Daoy (cell line): ENCODE measurements around the gene C22orf31. TPM values are rescaled to one million over a fixed set of nuclear protein-coding genes. Genes with fewer than 3 reads are reported as not detected.

Experiments used
- DNase-seq: peaks from one replicate; pipeline ENCODE4 v3.0.0-alpha.2; 2015; ENCODE audit warnings: low read depth
- total RNA-seq: library from RNA; depleted of rRNA; stranded (reverse); fragments of >200 nt; shearing (Covaris generic); gene quantifications from 2 replicates; pipeline ENCODE4 v1.2.3, GENCODE V29; 2014; rRNA removed

The C22orf31 gene
- total RNA-seq, 1 experiment from 2014 or later, result not detected

DNA sequence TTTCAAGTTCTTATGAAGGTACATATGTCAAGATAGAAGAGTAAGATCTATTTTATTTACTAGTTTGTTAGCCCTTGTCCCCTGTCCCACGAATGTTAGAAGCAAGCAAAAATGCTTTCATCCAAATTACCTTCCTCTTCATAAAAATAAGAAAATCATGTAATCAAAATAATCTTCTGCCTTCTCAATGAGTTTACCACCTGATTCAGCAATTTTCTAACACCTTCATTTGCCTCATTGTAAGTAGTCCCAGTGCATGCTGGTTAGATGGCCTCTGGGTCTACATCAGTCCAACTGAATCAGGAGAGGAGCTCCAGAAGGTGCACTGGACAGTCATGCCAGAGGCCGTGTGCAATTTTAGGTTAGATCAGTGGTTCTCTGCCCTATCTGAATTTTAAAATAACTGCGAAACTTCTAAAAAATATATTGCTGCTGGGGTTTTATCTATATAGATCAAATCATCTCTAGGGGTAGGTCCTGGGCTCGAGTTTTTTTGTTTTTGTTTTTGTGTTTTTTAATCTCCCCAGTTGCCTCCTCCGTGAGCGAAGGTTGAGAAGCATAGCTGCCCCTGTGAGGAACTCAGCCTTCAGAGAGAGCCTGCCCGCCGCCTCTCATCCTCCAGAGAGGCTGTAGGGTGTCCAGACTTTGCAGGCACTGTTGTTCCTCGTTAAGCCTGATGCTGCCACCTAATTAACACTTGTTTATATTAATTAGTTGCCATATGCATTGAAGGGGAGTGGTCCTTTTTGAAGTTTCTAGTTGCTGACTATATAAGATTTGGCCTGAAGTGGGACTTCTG lies 32.2 kb downstream of the C22orf31 start:
- DNase-seq, result no peak

DNA sequence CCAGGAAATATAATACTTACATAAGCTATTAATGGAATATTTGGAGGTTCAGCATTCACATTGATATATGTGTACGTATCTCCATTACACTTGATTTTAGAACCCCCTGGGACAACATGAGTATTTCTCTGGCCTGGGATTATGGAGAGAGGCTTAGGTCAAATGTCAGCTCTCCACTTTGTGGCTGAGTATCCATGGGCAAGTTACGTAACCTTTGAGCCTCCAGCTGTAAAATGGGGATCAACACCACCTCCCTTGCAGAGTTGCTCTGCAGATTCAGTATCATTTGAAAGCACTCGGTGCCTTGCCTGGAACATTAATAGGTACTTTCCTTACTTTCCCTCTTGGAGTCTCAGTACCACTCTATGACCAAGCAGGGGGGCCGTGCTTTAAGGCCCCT lies 33.2 kb downstream of the C22orf31 start:
- DNase-seq, result no peak

DNA sequence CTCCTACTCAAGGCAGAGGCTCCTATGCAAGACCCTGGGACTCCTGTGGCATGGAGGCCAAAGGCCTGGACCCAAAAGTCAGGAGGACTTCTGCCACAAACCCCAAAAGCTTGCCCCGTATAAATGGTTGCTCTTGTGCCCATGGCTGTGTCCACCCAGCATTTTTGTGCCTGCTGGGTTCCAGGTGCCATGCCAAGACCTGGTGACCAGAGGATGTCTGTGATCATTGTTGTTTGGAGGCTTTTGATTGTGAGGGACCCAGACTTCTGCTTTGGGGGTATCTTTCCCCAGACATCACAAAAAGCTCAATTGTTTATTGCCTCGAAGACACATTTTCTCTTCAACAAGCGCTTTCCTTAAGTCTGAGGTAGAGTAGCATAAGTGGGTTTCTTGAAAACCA lies 35.1 kb downstream of the C22orf31 start:
- no peak for DNase-seq

DNA sequence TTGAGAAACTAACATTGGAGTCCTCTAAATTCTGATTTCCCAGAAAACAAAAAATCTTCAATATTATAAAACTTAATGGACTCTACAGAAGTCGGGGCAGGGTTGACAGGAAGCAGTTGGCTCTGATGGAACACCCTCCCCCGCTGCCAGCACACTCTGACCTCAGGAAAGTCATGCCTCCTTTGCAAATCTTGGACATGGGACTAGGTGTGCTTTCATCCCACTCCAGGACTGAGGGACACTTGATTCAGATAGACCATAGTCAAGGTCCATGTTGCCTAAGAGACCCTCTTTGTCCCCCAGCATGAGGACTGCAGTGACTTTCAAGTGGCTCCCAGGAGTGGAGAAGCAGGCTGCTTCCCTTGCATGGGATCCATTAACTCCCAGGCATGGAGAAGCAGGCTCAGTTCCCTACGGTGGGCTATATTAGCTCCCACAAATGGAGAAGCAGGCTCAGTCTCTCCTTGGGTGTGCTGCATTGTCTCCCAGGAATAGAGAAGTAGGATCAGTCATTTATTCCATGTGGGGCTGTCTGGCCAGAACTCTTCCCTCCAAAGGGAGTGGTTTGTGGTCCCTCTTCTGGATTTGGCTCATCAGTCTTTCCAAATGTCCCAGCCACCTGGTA lies 38.3 kb downstream of the C22orf31 start:
- no peak for DNase-seq

DNA sequence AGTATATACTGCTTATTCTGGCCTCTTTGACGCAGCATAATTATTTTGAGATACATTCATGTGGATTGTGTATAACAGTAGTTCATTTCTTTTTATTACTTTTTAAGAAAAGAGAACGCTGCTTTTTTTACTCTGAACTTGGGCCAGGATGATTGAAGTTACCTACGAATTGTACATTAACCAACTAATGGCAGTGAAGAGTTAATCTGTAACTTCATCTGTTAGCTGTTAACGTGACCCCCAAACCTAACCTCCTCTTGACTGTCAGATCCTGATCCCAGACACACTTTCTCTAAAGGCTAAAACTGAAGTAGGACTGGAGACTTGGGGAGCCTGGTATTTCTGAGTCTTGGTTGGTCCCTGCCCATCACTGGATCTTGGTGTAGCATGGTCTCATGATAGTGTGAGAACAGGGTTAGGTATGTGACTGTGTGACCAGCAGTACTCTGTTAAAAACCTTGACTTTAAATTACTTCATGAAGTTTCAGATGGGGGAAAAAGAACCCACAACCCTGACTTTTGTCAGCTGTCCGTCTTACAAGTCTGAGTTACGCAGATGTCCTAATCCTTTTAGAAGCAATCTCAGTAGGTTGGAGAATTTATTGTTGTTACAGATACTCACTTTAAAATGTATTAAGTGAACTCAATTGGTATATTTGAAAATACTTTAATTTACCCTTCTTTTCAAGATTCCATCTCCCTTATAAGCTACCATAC lies 39.4 kb downstream of the C22orf31 start:
- DNase-seq, result no peak

DNA sequence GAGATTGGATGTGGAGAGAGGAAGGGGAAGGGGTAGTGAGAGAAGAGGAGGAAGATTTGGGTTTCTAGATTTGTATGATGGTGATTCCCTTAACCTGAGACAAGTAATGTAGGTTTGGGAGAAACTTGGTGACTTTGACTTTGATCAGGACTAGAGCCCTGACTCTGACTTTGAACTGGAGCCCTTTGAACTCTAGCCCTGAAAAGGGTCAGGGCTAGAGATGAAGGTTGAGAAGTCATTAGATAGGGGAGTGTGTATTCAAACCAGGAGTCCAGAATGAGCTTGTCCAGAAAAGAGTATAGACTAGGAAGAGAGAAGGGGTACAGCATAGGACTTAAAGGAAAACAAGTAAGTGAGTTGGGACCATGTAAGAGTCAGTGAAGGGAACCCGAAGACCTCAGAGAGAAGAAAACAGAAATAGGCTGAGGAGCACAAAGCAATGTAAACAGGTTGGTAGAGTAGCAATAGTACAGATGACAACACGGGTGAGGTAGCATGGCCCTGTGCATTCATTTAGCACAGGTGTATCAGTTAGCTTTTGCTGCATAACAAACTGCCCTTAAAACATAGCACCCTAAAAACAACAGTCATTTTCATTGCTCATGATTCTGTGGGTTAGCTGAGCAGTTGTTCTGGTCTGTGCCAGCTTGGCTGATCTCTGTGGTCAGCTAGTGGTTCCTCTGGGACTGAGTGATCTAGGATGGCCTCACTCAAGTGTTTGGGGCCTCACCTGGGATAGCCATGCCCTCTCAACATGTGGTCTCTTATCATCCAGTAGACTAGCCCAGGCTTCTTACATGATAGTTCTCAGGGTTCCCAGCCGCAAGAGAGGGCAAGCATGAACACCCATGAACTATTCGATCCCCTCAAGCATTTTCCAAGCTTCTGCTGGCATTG lies 43.1 kb downstream of the C22orf31 start:
- no peak for DNase-seq

DNA sequence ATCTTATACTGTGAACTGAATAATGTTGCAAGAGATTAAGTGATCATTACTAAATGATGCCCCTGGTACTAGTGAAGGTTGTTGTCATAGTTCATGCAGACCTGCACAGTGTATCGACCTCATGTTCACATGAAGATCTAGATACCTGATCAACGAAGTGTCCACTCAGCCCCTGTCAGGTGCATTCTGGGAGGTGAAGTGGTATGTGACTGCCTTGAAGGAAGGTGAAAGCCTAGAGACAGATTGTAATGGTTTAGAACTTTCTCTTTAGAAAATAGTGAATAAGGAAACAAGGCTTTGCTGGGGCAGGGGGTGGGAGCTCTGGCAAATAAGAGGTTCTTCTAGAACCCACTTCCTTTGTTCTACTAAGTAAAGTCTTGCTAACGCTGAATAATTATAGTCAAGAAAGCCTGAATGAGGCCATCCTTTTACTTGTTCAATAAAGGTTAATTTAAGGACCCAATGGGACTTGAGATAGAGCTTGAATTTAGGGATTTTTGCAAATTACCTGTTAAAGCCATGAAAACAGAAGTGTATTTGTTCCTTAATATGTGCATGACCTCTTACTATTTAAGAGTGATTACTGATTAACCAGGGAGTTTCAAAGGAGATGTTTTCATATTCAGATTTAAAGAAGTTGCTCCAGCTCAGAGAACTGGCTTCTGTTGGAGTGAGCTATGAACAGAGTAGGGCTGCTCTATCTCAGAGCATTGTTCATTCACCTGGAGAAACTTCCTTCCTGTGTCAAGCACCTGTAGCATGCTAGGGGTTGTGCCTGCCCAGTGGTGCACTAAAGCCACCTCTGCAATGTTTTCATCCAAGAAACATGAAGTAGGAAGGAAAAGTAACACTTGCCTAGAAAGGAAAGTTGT lies 45.3 kb downstream of the C22orf31 start:
- DNase-seq, result no peak

DNA sequence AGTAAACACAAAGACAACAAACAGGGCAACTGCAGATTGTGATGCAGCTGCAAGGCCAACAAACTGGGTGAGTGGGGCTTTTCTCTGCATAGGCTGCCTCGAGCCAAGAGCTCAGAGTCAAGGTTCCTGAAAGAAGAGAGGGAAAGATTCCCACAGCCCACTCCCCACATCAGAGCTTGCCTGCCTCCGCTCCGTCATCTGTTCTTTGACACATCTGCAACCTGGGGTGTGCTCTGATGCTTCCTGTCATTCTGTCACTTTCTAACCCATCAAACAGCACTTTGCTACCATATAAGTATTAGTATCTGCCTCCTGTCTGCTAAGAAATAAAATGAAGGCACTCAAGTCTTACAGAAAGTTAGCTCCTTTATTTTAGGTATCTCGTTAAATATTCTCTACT lies 46.9 kb downstream of the C22orf31 start:
- DNase-seq, result no peak

DNA sequence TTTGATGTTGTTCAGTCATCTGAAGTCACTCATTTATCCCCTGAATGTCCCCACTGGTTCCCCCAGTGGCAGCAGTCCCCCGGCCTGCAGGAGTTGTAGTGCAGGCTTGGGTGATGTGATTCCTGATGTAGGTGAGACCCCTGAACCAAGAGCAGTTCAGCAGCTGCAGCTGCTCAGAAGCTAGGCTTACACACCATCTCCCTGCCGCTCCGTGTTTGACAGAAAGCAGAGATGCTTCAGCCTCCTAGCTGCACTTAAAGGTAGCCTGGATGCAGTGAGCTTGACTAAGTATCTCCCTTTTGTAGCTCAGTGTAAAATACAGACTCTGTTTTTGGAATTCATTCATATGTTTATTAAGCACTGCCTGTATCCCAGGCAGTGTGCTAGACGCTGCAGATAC lies 47.3 kb downstream of the C22orf31 start:
- DNase-seq, result no peak

DNA sequence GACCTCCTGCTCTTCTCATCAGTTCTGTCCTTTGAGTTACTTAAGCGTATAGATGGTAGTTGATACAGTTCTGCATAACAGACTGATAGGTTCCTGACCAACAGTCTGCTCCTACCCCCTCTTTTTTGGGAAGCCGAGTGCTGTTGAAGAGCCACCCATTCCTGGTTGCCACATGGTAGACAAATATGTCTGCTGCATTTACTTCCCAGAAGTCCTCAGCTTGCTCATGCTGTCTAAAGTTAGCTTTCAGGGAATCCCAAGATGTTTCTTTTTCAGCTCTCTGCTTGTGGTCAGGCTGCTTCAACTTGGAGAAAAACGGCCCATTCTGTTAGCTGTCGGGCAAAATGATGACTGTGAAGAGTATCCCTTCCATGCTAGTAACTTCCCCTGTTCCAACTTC lies 48.7 kb downstream of the C22orf31 start:
- DNase-seq, result no peak

DNA sequence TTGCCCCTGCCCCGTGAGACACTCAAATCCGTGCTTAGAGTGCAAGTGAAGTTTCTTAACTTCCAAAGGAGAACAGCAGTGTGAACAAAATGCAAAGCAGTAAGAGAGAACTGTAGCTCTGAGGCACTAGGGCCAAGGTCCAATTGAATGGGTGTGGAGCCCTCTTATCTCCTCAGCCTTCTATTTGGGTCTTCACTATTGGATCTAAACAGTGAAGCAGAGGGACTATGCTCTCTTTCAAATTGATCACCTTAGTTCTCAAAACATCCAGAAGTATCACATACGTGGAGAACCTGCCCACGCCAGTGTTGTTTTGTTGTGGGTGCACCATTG lies 49.6 kb downstream of the C22orf31 start:
- no peak for DNase-seq

DNA sequence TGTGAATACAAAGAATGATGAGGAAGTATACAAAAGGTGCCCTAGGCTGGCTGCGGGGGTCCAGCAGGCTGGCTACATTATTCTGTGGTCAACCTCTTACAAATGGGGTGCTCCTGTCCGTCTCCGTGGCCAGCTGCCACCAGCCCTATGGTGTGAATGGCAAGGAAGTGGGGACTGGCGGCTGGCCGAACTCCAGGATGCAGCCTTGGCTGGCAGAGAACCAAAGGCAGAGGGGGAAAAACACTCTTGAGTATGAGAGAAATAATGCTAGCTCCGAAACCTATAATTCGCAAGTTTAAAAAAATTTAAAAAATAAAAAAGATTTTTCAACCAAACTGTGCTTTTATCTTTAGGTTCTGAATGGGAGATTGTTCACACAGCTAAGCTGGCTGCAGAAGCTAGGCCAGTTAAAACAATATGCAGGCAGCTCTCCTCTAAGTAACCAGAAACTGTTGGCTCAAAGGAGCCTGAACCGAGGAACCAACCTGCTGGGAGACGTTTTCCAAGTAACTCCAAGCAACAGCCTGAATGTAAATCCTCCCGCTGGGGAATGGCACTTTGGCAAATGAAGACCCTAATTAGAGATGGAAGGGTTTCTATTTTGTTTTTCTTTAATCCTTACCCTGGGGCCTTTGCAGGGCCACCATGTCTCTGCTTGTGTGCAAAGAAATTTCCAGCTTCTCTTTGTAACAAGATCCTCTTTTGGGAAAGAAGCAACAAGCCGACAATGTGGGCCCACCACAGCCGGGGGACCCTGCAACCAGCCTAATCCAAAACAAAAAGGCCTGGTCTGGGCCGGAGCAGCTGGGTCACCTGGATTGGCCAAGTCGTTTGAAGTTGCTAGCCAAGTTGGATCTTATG lies 50.2 kb downstream of the C22orf31 start:
- DNase-seq, result no peak

DNA sequence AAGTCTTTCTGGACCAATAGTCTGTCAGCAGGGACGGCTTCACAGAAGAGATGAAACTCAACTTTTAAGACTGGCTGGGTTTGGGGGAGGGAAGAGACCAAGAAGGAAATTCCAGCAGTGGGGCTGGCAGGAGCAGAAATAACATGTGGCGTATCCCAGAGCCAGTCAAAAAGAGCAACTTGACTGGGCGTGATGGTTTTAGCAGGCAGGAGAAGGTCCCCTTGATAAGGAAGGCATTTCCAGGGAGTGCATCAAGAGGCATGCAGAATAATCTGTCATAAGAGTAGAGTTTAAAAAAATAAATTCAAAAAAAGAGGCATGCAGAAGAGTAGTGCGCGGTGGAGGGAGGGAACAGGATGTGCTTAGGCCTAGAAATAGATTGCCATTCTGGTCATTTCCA lies 52.5 kb downstream of the C22orf31 start:
- DNase-seq, result no peak

Other genes starting within 250 kb of the C22orf31 start
- gene ZNRF3, start 178.3 kb downstream of the C22orf31 start, total RNA-seq, result 2.8 and 5.5 TPM in 2 replicates
- 0.36 and 1.4 TPM in 2 replicates for gene KREMEN1, start 11.2 kb upstream of the C22orf31 start, total RNA-seq
- gene EMID1, start 144.1 kb upstream of the C22orf31 start, total RNA-seq, result 1.3 and 9.0 TPM in 2 replicates
- gene RHBDD3, start 206.2 kb upstream of the C22orf31 start, total RNA-seq, result 34.1 and 40.2 TPM in 2 replicates
- 150 and 191 TPM in 2 replicates for gene EWSR1, start 206.4 kb upstream of the C22orf31 start, total RNA-seq
- 10.0 and 11.1 TPM in 2 replicates for gene GAS2L1, start 244.8 kb upstream of the C22orf31 start, total RNA-seq